ENCODE data around the gene MLH1.

GRCh38 chr3:36981006-36981405 lies 12.3 kb upstream of the MLH1 start:
- TF ChIP-seq CTCF (conservative IDR thresholded peaks at IDR 0.05; ENCODE audit: low read depth, low read length), result no peak
- no peak for TF ChIP-seq EZH2 (IDR thresholded peaks at IDR 0.05; ENCODE audit: low read length, unreplicated experiment)

Data from PC-3 (cell line).